SK-N-SH (cell line): ENCODE data around the gene FGFRL1. TPM values are rescaled to one million over a fixed set of nuclear protein-coding genes. Genes with fewer than 3 reads are reported as not detected.

ENCODE experiments used
- CTCF ChIA-PET: fragments of 300-600, 350-600 bp; formaldehyde crosslinking; extraction: SDS; loops from one replicate; lab custom pipeline; 2021; lab: Yijun Ruan, JAX
- POLR2A ChIA-PET: fragments of 350-600 bp; sonication (Branson Sonifier 250); formaldehyde crosslinking; extraction: SDS; loops from one replicate; lab custom pipeline; 2020; ENCODE audit warnings: antibody characterized with exemption, inconsistent platforms; lab: Yijun Ruan, JAX
- DNase-seq: peaks from one replicate; pipeline ENCODE4 v3.0.0; 2012
- H2AFZ ChIP-seq: fragments of 200-600 bp; sonication (generic); 2 replicates; pipeline ENCODE4 v1.8.1; 2016; ENCODE audit warnings: antibody characterized with exemption, mild to moderate bottlenecking, low read depth
- H3F3A ChIP-seq: fragments of 200-600 bp; sonication (generic); replicated peaks from 2 replicates; pipeline ENCODE3; 2016; ENCODE audit warnings: antibody characterized with exemption, mild to moderate bottlenecking; ENCODE audit not compliant: insufficient read depth
- H3K27ac ChIP-seq, 2 experiments: fragments of 200-500 bp in 1 of 2; fragments of 200-600 bp in 1 of 2; sonication (Bioruptor generic) in 1 of 2; sonication (generic), shearing (Covaris generic) in 1 of 2; 2 replicates each; pipeline versions ENCODE4 v1.5.1 to v1.6.1; 2014 to 2016; ENCODE audit warnings: low read depth in 2 of 2, inconsistent platforms in 1 of 2, low read length in 1 of 2, mild to moderate bottlenecking in 1 of 2, mixed read lengths in 1 of 2
- H3K27me3 ChIP-seq: fragments of 200-600 bp; sonication (generic), shearing (Covaris generic); 2 replicates; pipeline ENCODE4 v1.6.1; 2016; ENCODE audit warnings: mixed run types; ENCODE audit not compliant: insufficient read depth
- H3K36me3 ChIP-seq, 2 experiments: fragments of 200-500 bp in 1 of 2; fragments of 200-600 bp in 1 of 2; sonication (Bioruptor generic) in 1 of 2; sonication (generic) in 1 of 2; replicated peaks in 1 of 2; 2 replicates each; pipeline versions ENCODE3 to v1.5.1; 2014 to 2016; ENCODE audit warnings: low read length in 1 of 2, mild to moderate bottlenecking in 1 of 2; ENCODE audit not compliant: insufficient read depth in 2 of 2, control insufficient read depth in 1 of 2
- H3K4me1 ChIP-seq, 2 experiments: fragments of 200-500 bp in 1 of 2; fragments of 200-600 bp in 1 of 2; sonication (Bioruptor generic) in 1 of 2; sonication (generic), shearing (Covaris generic) in 1 of 2; 2 replicates each; pipeline versions ENCODE4 v1.5.1 to v1.6.1; 2014 to 2016; ENCODE audit warnings: low read depth in 1 of 2, low read length in 1 of 2, mixed run types in 1 of 2; ENCODE audit not compliant: insufficient read depth in 2 of 2, control insufficient read depth in 1 of 2
- H3K4me2 ChIP-seq: fragments of 200-600 bp; sonication (generic), shearing (Covaris generic); 2 replicates; pipeline ENCODE4 v1.6.1; 2017; ENCODE audit warnings: mixed run types
- H3K4me3 ChIP-seq, 2 experiments: fragments of 200-500 bp in 1 of 2; fragments of 200-600 bp in 1 of 2; sonication (Bioruptor generic) in 1 of 2; sonication (generic), shearing (Covaris generic) in 1 of 2; 2 replicates each; pipeline versions ENCODE4 v1.5.1 to v1.8.1; 2014 to 2016; ENCODE audit warnings: low read depth in 2 of 2, inconsistent platforms in 1 of 2, low read length in 1 of 2, mild to moderate bottlenecking in 1 of 2, mixed read lengths in 1 of 2, moderate library complexity in 1 of 2
- H3K79me2 ChIP-seq: fragments of 200-600 bp; sonication (generic); 2 replicates; pipeline ENCODE4 v1.8.1; 2017; ENCODE audit warnings: mild to moderate bottlenecking; ENCODE audit not compliant: insufficient read depth
- H3K9ac ChIP-seq: fragments of 200-600 bp; sonication (generic); 2 replicates; pipeline ENCODE4 v1.6.1; 2017; ENCODE audit warnings: mixed run types
- H3K9me2 ChIP-seq: fragments of 200-600 bp; sonication (generic); 2 replicates; pipeline ENCODE4 v1.6.1; 2017; ENCODE audit warnings: mixed run types
- H3K9me3 ChIP-seq: fragments of 200-600 bp; sonication (generic); 2 replicates; pipeline ENCODE4 v1.6.1; 2017; ENCODE audit warnings: mixed run types, mild to moderate bottlenecking, moderate library complexity
- H4K20me1 ChIP-seq: fragments of 200-600 bp; sonication (generic); 2 replicates; pipeline ENCODE4 v1.6.1; 2017; ENCODE audit warnings: mild to moderate bottlenecking, mixed run types; ENCODE audit not compliant: insufficient read depth
- CHD2 ChIP-seq: fragments of 150-350 bp; IDR thresholded peaks from 2 replicates; pipeline ENCODE4 v1.6.1; 2018; ENCODE audit warnings: low read length; ENCODE audit not compliant: partially characterized antibody
- CTCF ChIP-seq: fragments of 200-600 bp; sonication (generic); IDR thresholded peaks from 2 replicates; pipeline ENCODE4 v1.6.1; 2017; ENCODE audit warnings: antibody characterized with exemption, mild to moderate bottlenecking, moderate library complexity
- EP300 ChIP-seq, 2 experiments: IDR thresholded peaks; 2 replicates each; pipeline versions ENCODE4 v1.4.0 to v1.6.1; 2012; ENCODE audit warnings: borderline replicate concordance in 1 of 2, low read depth in 1 of 2, low read length in 1 of 2
- FOSL2 ChIP-seq: IDR thresholded peaks from 2 replicates; pipeline ENCODE4 v1.4.0; 2012; ENCODE audit warnings: low read depth, mild to moderate bottlenecking, moderate library complexity, borderline replicate concordance
- FOXJ3 ChIP-seq: sonication (generic); formaldehyde crosslinking; IDR thresholded peaks from 2 replicates; pipeline ENCODE4 v1.5.1; 2020; ENCODE audit warnings: mild to moderate bottlenecking, missing genetic modification reagents
- GATA2 ChIP-seq: sonication (generic); formaldehyde crosslinking; IDR thresholded peaks from 2 replicates; pipeline ENCODE4 v1.5.0; 2020; ENCODE audit warnings: mild to moderate bottlenecking, missing genetic modification reagents
- IRF3 ChIP-seq: fragments of 150-350 bp; IDR thresholded peaks from 2 replicates; pipeline ENCODE4 v1.6.1; 2016; ENCODE audit warnings: mild to moderate bottlenecking, low read depth, low read length
- MAX ChIP-seq: IDR thresholded peaks from 2 replicates; pipeline ENCODE4 v1.4.0; 2012; ENCODE audit warnings: low read depth
- MXI1 ChIP-seq: IDR thresholded peaks from 2 replicates; pipeline ENCODE4 v1.6.1; 2012; ENCODE audit warnings: mild to moderate bottlenecking, low read depth, low read length, improper control_type of control experiment
- NRF1 ChIP-seq: IDR thresholded peaks from 2 replicates; pipeline ENCODE4 v1.6.1; 2012; ENCODE audit warnings: low read depth, mild to moderate bottlenecking, low read length
- RAD21 ChIP-seq: IDR thresholded peaks from 2 replicates; pipeline ENCODE4 v1.6.1; 2012; ENCODE audit warnings: mild to moderate bottlenecking, low read length
- RCOR1 ChIP-seq: fragments of 150-350 bp; IDR thresholded peaks from 2 replicates; pipeline ENCODE4 v1.6.1; 2017; ENCODE audit warnings: antibody characterized with exemption, low read length
- REST ChIP-seq: IDR thresholded peaks from 2 replicates; pipeline ENCODE4 v1.6.1; 2012; ENCODE audit warnings: mild to moderate bottlenecking, low read depth, low read length, moderate library complexity
- RFX5 ChIP-seq: IDR thresholded peaks from 2 replicates; pipeline ENCODE4 v1.6.1; 2012; ENCODE audit warnings: mild to moderate bottlenecking, improper control_type of control experiment, low read length
- SIN3A ChIP-seq: IDR thresholded peaks from 2 replicates; pipeline ENCODE4 v1.6.1; 2012; ENCODE audit warnings: low read depth, mild to moderate bottlenecking, low read length, moderate library complexity, borderline replicate concordance
- SMC3 ChIP-seq: IDR thresholded peaks from 2 replicates; pipeline ENCODE4 v1.6.1; 2012; ENCODE audit warnings: low read depth, low read length, improper control_type of control experiment
- TAF1 ChIP-seq: IDR thresholded peaks from 2 replicates; pipeline ENCODE4 v1.6.1; 2012; ENCODE audit warnings: low read depth, mild to moderate bottlenecking, low read length, moderate library complexity, borderline replicate concordance
- USF1 ChIP-seq: IDR thresholded peaks from 2 replicates; pipeline ENCODE4 v1.4.0; 2012; ENCODE audit warnings: low read depth, borderline replicate concordance
- USF2 ChIP-seq: fragments of 150-350 bp; IDR thresholded peaks from 2 replicates; pipeline ENCODE4 v1.6.1; 2017; ENCODE audit warnings: antibody characterized with exemption, low read length, low read depth, borderline replicate concordance
- YY1 ChIP-seq: IDR thresholded peaks from 2 replicates; pipeline ENCODE4 v1.4.0; 2012; ENCODE audit warnings: low read depth, mild to moderate bottlenecking
- WGBS: methylation state at CpG from one replicate; pipeline ENCODE4 v1.1.6; 2017; ENCODE audit warnings: low lambda C conversion rate; 5-methylcytosine and 5-hydroxymethylcytosine counted together
- polyA plus RNA-seq, 3 experiments: library from polyadenylated mRNA; depleted of rRNA; stranded (reverse); fragments of >200 nt; gene quantifications; 2 replicates each; pipeline ENCODE4 v1.2.3, GENCODE V29; 2012

The FGFRL1 gene
- polyA plus RNA-seq, 1 of the 3 experiments (the other 2 are of a cell fraction), result 22.5 TPM

DNA sequence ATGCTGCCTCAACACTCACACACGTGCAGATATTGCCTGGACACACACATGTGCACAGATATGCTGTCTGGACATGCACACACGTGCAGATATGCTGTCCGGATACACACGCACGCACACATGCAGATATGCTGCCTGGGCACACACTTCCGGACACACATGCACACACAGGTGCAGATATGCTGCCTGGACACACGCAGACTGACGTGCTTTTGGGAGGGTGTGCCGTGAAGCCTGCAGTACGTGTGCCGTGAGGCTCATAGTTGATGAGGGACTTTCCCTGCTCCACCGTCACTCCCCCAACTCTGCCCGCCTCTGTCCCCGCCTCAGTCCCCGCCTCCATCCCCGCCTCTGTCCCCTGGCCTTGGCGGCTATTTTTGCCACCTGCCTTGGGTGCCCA is 14.7 kb downstream of the FGFRL1 start:
- no peak overlapping the region for H3K27ac ChIP-seq
- no peak for TF ChIP-seq SIN3A
- no peak for TF ChIP-seq MXI1
- TF ChIP-seq FOSL2, result no peak
- TF ChIP-seq YY1, result no peak
- no peak for TF ChIP-seq USF1
- TF ChIP-seq MAX, result no peak
- no peak for TF ChIP-seq USF2
- TF ChIP-seq IRF3, result no peak
- TF ChIP-seq EP300 (IDR thresholded peaks at IDR 0.05; ENCODE audit: borderline replicate concordance in 1 of 2, low read depth in 1 of 2, low read length in 1 of 2), result no peak
- TF ChIP-seq RFX5, result no peak
- TF ChIP-seq RAD21, result no peak
- no peak for TF ChIP-seq RCOR1
- TF ChIP-seq NRF1, result no peak
- no peak for TF ChIP-seq GATA2 (CRISPR knock-in tag)
- TF ChIP-seq REST, result no peak
- no peak for TF ChIP-seq CHD2
- TF ChIP-seq FOXJ3 (CRISPR knock-in tag), result no peak
- TF ChIP-seq SMC3, result no peak
- TF ChIP-seq CTCF, result no peak
- no peak for TF ChIP-seq TAF1
- TF ChIP-seq, all 33 proteins: peak for 0
- Histone ChIP-seq H3F3A (peaks cover 8% of the 10 kb centered on the region), H3K79me2 (no peaks in the 10 kb centered on the region), H3K9me2 (no peaks in the 10 kb centered on the region), H2AFZ (no peak overlapping the region), H3K9ac (no peak overlapping the region), H3K27me3 (no peaks in the 10 kb centered on the region), H3K4me1 (no peaks in the 10 kb centered on the region; a peak in 1 of 4 replicates), H3K9me3 (no peaks in the 10 kb centered on the region), H3K4me2 (no peak overlapping the region), H3K4me3 (no peak overlapping the region), H3K36me3 (peaks cover 0 to 4% of the 10 kb centered on the region in 2 experiments), H4K20me1 (no peaks in the 10 kb centered on the region)
- POLR2A ChIA-PET, result no interaction called here
- 55% methylated on average over 12 of the region's 17 CpGs for WGBS
- CTCF ChIA-PET, result no interaction called here
- peak; percentile 67 for DNase-seq
